Thoracic aorta (tissue), 2 donors: ENCODE measurements around the gene KCNJ8. TPM values are rescaled to one million over a fixed set of nuclear protein-coding genes. Genes with fewer than 3 reads are reported as not detected.
"Not testable (repeated sequence)": the region's sequence is repeated elsewhere in the genome, so short reads cannot be mapped to it uniquely, and the experiment has no call there.

Experiments used
- ATAC-seq: fragments of 150-250 bp; one replicate; pipeline ENCODE4 v1.8.0; 2017; ENCODE audit warnings: low read depth; ENCODE audit not compliant: insufficient number of reproducible peaks, low FRiP score
- DNase-seq: peaks from one replicate; pipeline ENCODE4 v3.0.0-alpha.2; 2020; ENCODE audit warnings: low spot score
- H3K27ac ChIP-seq, 2 donors: fragments of 200-600 bp; sonication (generic); 1 replicate in 1 of 2; 2 replicates in 1 of 2; pipeline ENCODE4 v1.5.1; 2016; ENCODE audit warnings: mild to moderate bottlenecking in 2 of 2, moderate library complexity in 2 of 2
- H3K27me3 ChIP-seq: fragments of 200-600 bp; sonication (generic); replicated peaks from 2 replicates; pipeline ENCODE4 v1.6.0; 2016; ENCODE audit warnings: mild to moderate bottlenecking; ENCODE audit not compliant: insufficient read depth
- H3K36me3 ChIP-seq: fragments of 200-600 bp; sonication (generic); one replicate; pipeline ENCODE4 v1.5.1; 2016
- H3K4me1 ChIP-seq, 2 donors: fragments of 200-600 bp; sonication (generic); 1 replicate in 1 of 2; 2 replicates in 1 of 2; pipeline versions ENCODE4 v1.5.1 to v1.6.0; 2016; ENCODE audit warnings: low read depth in 2 of 2, mild to moderate bottlenecking in 1 of 2; ENCODE audit not compliant: control insufficient read depth in 1 of 2
- H3K4me3 ChIP-seq: fragments of 200-600 bp; sonication (generic); 2 replicates; pipeline ENCODE4 v1.5.1; 2016; ENCODE audit warnings: mild to moderate bottlenecking
- H3K9me3 ChIP-seq: fragments of 200-600 bp; sonication (generic); 2 replicates; pipeline ENCODE4 v1.5.1; 2016
- total RNA-seq, 2 donors: library from RNA; depleted of rRNA; stranded (reverse); fragments of >200 nt; gene quantifications; one replicate each; pipeline versions ENCODE4 v1.1.0 to v1.2.3, GENCODE V29; 2016
- TF ChIP-seq, protein P1 (sequence below): fragments of 200-600 bp; sonication (generic); IDR thresholded peaks from one replicate; pipeline ENCODE4 v1.5.1; 2019; ENCODE audit warnings: antibody characterized with exemption

Gene KCNJ8
- total RNA-seq, 2 donors from 2014 or later, result 7.0 to 8.1 TPM

- no peaks in the 10 kb centered on the region for H3K27me3 ChIP-seq
- no peaks in the 10 kb centered on the region for H3K9me3 ChIP-seq
- DNase-seq (no peak), ATAC-seq (no peak)
- H3K4me3 ChIP-seq, result no peak overlapping the region
- TF ChIP-seq, protein P1, sequence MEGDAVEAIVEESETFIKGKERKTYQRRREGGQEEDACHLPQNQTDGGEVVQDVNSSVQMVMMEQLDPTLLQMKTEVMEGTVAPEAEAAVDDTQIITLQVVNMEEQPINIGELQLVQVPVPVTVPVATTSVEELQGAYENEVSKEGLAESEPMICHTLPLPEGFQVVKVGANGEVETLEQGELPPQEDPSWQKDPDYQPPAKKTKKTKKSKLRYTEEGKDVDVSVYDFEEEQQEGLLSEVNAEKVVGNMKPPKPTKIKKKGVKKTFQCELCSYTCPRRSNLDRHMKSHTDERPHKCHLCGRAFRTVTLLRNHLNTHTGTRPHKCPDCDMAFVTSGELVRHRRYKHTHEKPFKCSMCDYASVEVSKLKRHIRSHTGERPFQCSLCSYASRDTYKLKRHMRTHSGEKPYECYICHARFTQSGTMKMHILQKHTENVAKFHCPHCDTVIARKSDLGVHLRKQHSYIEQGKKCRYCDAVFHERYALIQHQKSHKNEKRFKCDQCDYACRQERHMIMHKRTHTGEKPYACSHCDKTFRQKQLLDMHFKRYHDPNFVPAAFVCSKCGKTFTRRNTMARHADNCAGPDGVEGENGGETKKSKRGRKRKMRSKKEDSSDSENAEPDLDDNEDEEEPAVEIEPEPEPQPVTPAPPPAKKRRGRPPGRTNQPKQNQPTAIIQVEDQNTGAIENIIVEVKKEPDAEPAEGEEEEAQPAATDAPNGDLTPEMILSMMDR, result no peak
- H3K4me1 ChIP-seq, result no peaks in the 10 kb centered on the region
- H3K27ac ChIP-seq, result no peak overlapping the region
- H3K36me3 ChIP-seq, result no peaks in the 10 kb centered on the region
These were observed 21.3 kb upstream of the KCNJ8 start for GRCh38 chr12:21795648-21796328.

DNA sequence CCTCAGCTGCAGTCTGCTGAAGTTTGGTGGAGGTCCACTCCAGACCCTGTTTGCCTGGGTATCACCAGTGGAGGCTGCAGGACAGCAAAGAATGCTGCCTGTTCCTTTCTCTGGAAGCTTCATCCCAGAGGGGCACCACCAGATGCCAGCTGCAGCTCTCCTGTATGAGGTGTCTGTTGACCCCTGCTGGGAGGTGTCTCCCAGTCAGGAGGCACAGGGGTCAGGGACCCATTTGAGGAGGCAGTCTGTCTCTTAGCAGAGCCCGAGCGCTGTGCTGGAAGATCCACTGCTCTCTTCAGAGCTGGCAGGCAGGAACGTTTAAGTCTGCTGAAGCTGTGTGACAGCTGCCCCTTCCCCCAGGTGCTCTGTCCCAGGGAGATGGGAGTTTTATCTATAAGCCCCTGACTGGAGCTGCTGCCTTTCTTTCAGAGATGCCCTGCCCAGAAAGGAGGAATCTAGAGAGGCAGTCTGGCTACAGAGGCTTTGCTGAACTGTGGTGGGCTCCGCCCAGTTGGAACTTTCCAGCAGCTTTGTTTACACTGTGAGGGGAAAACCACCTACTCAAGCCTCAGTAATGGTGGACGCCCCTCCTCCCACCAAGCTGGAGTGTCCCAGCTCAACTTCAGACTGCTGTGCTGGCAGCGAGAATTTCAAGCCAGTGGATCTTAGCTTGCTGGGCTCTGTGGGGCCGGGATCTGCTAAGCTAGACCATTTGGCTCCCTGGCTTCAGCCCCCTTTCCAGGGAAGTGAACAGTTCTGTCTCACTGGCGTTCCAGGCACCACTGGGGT lies 20.5 kb upstream of the KCNJ8 start:
- not testable (repeated sequence) for DNase-seq, H3K36me3 ChIP-seq, H3K27ac ChIP-seq, H3K27me3 ChIP-seq, H3K9me3 ChIP-seq, ATAC-seq, H3K4me3 ChIP-seq, H3K4me1 ChIP-seq

GRCh38 chr12:21789687-21790086 lies 15.2 kb upstream of the KCNJ8 start:
- H3K27ac ChIP-seq, H3K9me3 ChIP-seq, ATAC-seq, H3K36me3 ChIP-seq, H3K27me3 ChIP-seq, DNase-seq, H3K4me3 ChIP-seq: not testable (repeated sequence)
- peaks cover 7 to 11% of the 10 kb centered on the region in 2 donors for H3K4me1 ChIP-seq

GRCh38 chr12:21788089-21788983 lies 13.8 kb upstream of the KCNJ8 start:
- DNase-seq (no peak), ATAC-seq (no peak)
- H3K4me3 ChIP-seq, result no peak overlapping the region
- peaks cover 7 to 11% of the 10 kb centered on the region in 2 donors for H3K4me1 ChIP-seq
- no peaks in the 10 kb centered on the region for H3K36me3 ChIP-seq
- H3K27ac ChIP-seq, result no peak overlapping the region
- no peaks in the 10 kb centered on the region for H3K9me3 ChIP-seq
- TF ChIP-seq, protein P1, result no peak
- H3K27me3 ChIP-seq, result no peaks in the 10 kb centered on the region

GRCh38 chr12:21786041-21786531 lies 11.6 kb upstream of the KCNJ8 start:
- ATAC-seq (no peak), DNase-seq (no peak)
- TF ChIP-seq, protein P1, result no peak
- no peaks in the 10 kb centered on the region for H3K9me3 ChIP-seq
- peaks cover 7 to 11% of the 10 kb centered on the region in 2 donors for H3K4me1 ChIP-seq
- H3K27ac ChIP-seq, result peak overlapping the region in 1 of 2 donors; percentile 7
- no peak overlapping the region for H3K4me3 ChIP-seq
- no peaks in the 10 kb centered on the region for H3K36me3 ChIP-seq
- H3K27me3 ChIP-seq, result no peaks in the 10 kb centered on the region

GRCh38 chr12:21782723-21783122 lies 8.2 kb upstream of the KCNJ8 start:
- not testable (repeated sequence) for H3K27me3 ChIP-seq, H3K36me3 ChIP-seq, H3K4me3 ChIP-seq, H3K27ac ChIP-seq, DNase-seq, ATAC-seq, H3K9me3 ChIP-seq
- peaks cover 7 to 16% of the 10 kb centered on the region in 2 donors for H3K4me1 ChIP-seq
